Dedifferentiated amniotic fluid mesenchymal stem cell (primary cell): ENCODE data around the gene CCDC187.
"Not testable (repeated sequence)": the region's sequence is repeated elsewhere in the genome, so short reads cannot be mapped to it uniquely, and the experiment has no call there.

ENCODE experiments used
- DNase-seq: peaks from one replicate; pipeline ENCODE4 v3.0.0-alpha.2; 2016; ENCODE audit errors: extremely low spot score

Gene CCDC187

GRCh38 chr9:136239135-136239982, 64.5 kb downstream of the CCDC187 start:
- no peak for DNase-seq

- no peak for DNase-seq
These were observed 65.6 kb downstream of the CCDC187 start for GRCh38 chr9:136238342-136238732.

- no peak for DNase-seq
These were observed 66.2 kb downstream of the CCDC187 start for GRCh38 chr9:136237486-136238341.

GRCh38 chr9:136236471-136237410, 67.2 kb downstream of the CCDC187 start:
- not testable (repeated sequence) for DNase-seq

GRCh38 chr9:136235709-136236455, 68.0 kb downstream of the CCDC187 start:
- DNase-seq, result no peak

GRCh38 chr9:136235171-136235570, 68.7 kb downstream of the CCDC187 start:
- no peak for DNase-seq

GRCh38 chr9:136234597-136234996, 69.3 kb downstream of the CCDC187 start:
- DNase-seq, result no peak

- DNase-seq, result no peak
These were observed 70.0 kb downstream of the CCDC187 start for GRCh38 chr9:136233868-136234267.

GRCh38 chr9:136233411-136233810, 70.5 kb downstream of the CCDC187 start:
- no peak for DNase-seq

- no peak for DNase-seq
These were observed 70.9 kb downstream of the CCDC187 start for GRCh38 chr9:136232969-136233368.

GRCh38 chr9:136231478-136232297, 72.2 kb downstream of the CCDC187 start:
- DNase-seq, result no peak

- DNase-seq, result no peak
These were observed 73.1 kb downstream of the CCDC187 start for GRCh38 chr9:136230773-136231172.

- no peak for DNase-seq
These were observed 73.5 kb downstream of the CCDC187 start for GRCh38 chr9:136230365-136230764.

GRCh38 chr9:136229096-136230065, 74.5 kb downstream of the CCDC187 start:
- no peak for DNase-seq

GRCh38 chr9:136228107-136228875, 75.6 kb downstream of the CCDC187 start:
- DNase-seq, result no peak

GRCh38 chr9:136226680-136227407, 77.0 kb downstream of the CCDC187 start:
- DNase-seq, result no peak
